ENCODE results near the gene TTC21B. TPM values are rescaled to one million over a fixed set of nuclear protein-coding genes. Genes with fewer than 3 reads are reported as not detected.

TTC21B gene
- total and polyA plus RNA-seq, 2 donors from 2014 or later, result 8.4 to 15.2 TPM

GRCh38 chr2:165952741-165953211 lies 800 bp downstream of the TTC21B start:
- H3K9ac ChIP-seq (ENCODE audit: low read length in 3 of 3), result peak overlapping the region; percentile 50 to 78 (median 52)
- peaks cover 0 to 13% (median 7%) of the 10 kb centered on the region in 3 donors for H3K4me1 ChIP-seq (ENCODE audit: control insufficient read depth in 2 of 3, insufficient read depth in 2 of 3, low read depth in 1 of 3, low read length in 3 of 3)
- TF ChIP-seq CTCF (IDR thresholded peaks at IDR 0.05; ENCODE audit: borderline replicate concordance, extremely low read depth, insufficient read depth), result no peak
- DNase-seq (peak in 2 of 5 donors; percentile 18 to 48), FAIRE-seq (no peak)
- intact Hi-C loops (cut with DNase I), result no loop called here
- no peak overlapping the region for H3K27ac ChIP-seq (ENCODE audit: low read depth in 2 of 2, low read length in 2 of 2)
- H3K4me3 ChIP-seq (ENCODE audit: low read length in 3 of 3), result peak overlapping the region; percentile 82 to 93 (median 84)
- H3K27me3 ChIP-seq (ENCODE audit: control insufficient read depth, insufficient read depth, low read length), result no peaks in the 10 kb centered on the region
- no peaks in the 10 kb centered on the region for H3K9me3 ChIP-seq (ENCODE audit: control insufficient read depth in 2 of 3, insufficient read depth in 1 of 3, low read length in 3 of 3)
- peaks cover 0 to 8% (median 0%) of the 10 kb centered on the region in 3 donors for H3K36me3 ChIP-seq (ENCODE audit: control insufficient read depth in 2 of 3, insufficient read depth in 3 of 3, low read length in 3 of 3)

GRCh38 chr2:165952085-165952484 lies 1.5 kb downstream of the TTC21B start:
- Histone ChIP-seq H3K27me3 (ENCODE audit: control insufficient read depth, insufficient read depth, low read length) (no peaks in the 10 kb centered on the region), H3K4me3 (ENCODE audit: low read length in 3 of 3) (peak overlapping the region in 2 of 3 donors; percentile 82 to 84), H3K27ac (ENCODE audit: low read depth in 2 of 2, low read length in 2 of 2) (no peak overlapping the region), H3K9me3 (ENCODE audit: control insufficient read depth in 2 of 3, insufficient read depth in 1 of 3, low read length in 3 of 3) (no peaks in the 10 kb centered on the region), H3K36me3 (ENCODE audit: control insufficient read depth in 2 of 3, insufficient read depth in 3 of 3, low read length in 3 of 3) (peaks cover 0 to 13% (median 0%) of the 10 kb centered on the region in 3 donors), H3K9ac (ENCODE audit: low read length in 3 of 3) (no peak overlapping the region), H3K4me1 (ENCODE audit: control insufficient read depth in 2 of 3, insufficient read depth in 2 of 3, low read depth in 1 of 3, low read length in 3 of 3) (peaks cover 0 to 13% (median 7%) of the 10 kb centered on the region in 3 donors)
- no peak for TF ChIP-seq CTCF (IDR thresholded peaks at IDR 0.05; ENCODE audit: borderline replicate concordance, extremely low read depth, insufficient read depth)
- FAIRE-seq (no peak), DNase-seq (no peak)
- intact Hi-C loops (cut with DNase I), result no loop called here

- FAIRE-seq (no peak), DNase-seq (no peak)
- no peaks in the 10 kb centered on the region for H3K9me3 ChIP-seq (ENCODE audit: control insufficient read depth in 2 of 3, insufficient read depth in 1 of 3, low read length in 3 of 3)
- H3K4me1 ChIP-seq (ENCODE audit: control insufficient read depth in 2 of 3, insufficient read depth in 2 of 3, low read depth in 1 of 3, low read length in 3 of 3), result peaks cover 0 to 13% (median 7%) of the 10 kb centered on the region in 3 donors
- TF ChIP-seq CTCF (IDR thresholded peaks at IDR 0.05; ENCODE audit: borderline replicate concordance, extremely low read depth, insufficient read depth), result no peak
- H3K27me3 ChIP-seq (ENCODE audit: control insufficient read depth, insufficient read depth, low read length), result no peaks in the 10 kb centered on the region
- intact Hi-C loops (cut with DNase I), result no loop called here
- H3K9ac ChIP-seq (ENCODE audit: low read length in 3 of 3), result no peak overlapping the region
- H3K36me3 ChIP-seq (ENCODE audit: control insufficient read depth in 2 of 3, insufficient read depth in 3 of 3, low read length in 3 of 3), result peaks cover 0 to 13% (median 0%) of the 10 kb centered on the region in 3 donors
- H3K27ac ChIP-seq (ENCODE audit: low read depth in 2 of 2, low read length in 2 of 2), result no peak overlapping the region
- no peak overlapping the region for H3K4me3 ChIP-seq (ENCODE audit: low read length in 3 of 3)
Observed at GRCh38 chr2:165950438-165950837, 3.1 kb downstream of the TTC21B start.

- intact Hi-C loops (cut with DNase I), result no loop called here
- no peaks in the 10 kb centered on the region for H3K9me3 ChIP-seq (ENCODE audit: control insufficient read depth in 2 of 3, insufficient read depth in 1 of 3, low read length in 3 of 3)
- no peak overlapping the region for H3K27ac ChIP-seq (ENCODE audit: low read depth in 2 of 2, low read length in 2 of 2)
- H3K9ac ChIP-seq (ENCODE audit: low read length in 3 of 3), result no peak overlapping the region
- no peaks in the 10 kb centered on the region for H3K27me3 ChIP-seq (ENCODE audit: control insufficient read depth, insufficient read depth, low read length)
- no peak for DNase-seq
- FAIRE-seq, result no peak
- H3K4me1 ChIP-seq (ENCODE audit: control insufficient read depth in 2 of 3, insufficient read depth in 2 of 3, low read depth in 1 of 3, low read length in 3 of 3), result no peaks in the 10 kb centered on the region
- H3K4me3 ChIP-seq (ENCODE audit: low read length in 3 of 3), result no peak overlapping the region
- peaks cover 7 to 21% (median 15%) of the 10 kb centered on the region in 3 donors for H3K36me3 ChIP-seq (ENCODE audit: control insufficient read depth in 2 of 3, insufficient read depth in 3 of 3, low read length in 3 of 3)
- no peak for TF ChIP-seq CTCF (IDR thresholded peaks at IDR 0.05; ENCODE audit: borderline replicate concordance, extremely low read depth, insufficient read depth)
Observed at GRCh38 chr2:165941827-165942226, 11.7 kb downstream of the TTC21B start.

All from kidney (tissue), 14 donors.